Measurements from ENCODE around the gene KLC1.

KLC1 gene

GRCh38 chr14:103710771-103711377 is 81.9 kb downstream of the KLC1 start:
- TF ChIP-seq CEBPB (IDR thresholded peaks at IDR 0.05) (no peak), NFIC (IDR thresholded peaks at IDR 0.05) (no peak), FOXM1 (IDR thresholded peaks at IDR 0.05; ENCODE audit: borderline replicate concordance, low read depth) (no peak), YY1 (IDR thresholded peaks at IDR 0.05; ENCODE audit: low read depth) (no peak), TEAD4 (IDR thresholded peaks at IDR 0.05) (no peak), ZBTB7A (IDR thresholded peaks at IDR 0.05; ENCODE audit: low read depth) (no peak), RAD21 (IDR thresholded peaks at IDR 0.05; ENCODE audit: low read depth) (no peak), CREB1 (IDR thresholded peaks at IDR 0.05; ENCODE audit: low read depth) (no peak), TAF1 (IDR thresholded peaks at IDR 0.05; ENCODE audit: low read depth) (no peak), EGR1 (IDR thresholded peaks at IDR 0.05) (no peak), EP300 (IDR thresholded peaks at IDR 0.05; ENCODE audit: borderline replicate concordance) (no peak), TCF12 (IDR thresholded peaks at IDR 0.05; ENCODE audit: low read depth) (no peak)
- TF ChIP-seq, protein P1, sequence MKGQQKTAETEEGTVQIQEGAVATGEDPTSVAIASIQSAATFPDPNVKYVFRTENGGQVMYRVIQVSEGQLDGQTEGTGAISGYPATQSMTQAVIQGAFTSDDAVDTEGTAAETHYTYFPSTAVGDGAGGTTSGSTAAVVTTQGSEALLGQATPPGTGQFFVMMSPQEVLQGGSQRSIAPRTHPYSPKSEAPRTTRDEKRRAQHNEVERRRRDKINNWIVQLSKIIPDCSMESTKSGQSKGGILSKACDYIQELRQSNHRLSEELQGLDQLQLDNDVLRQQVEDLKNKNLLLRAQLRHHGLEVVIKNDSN (IDR thresholded peaks at IDR 0.05) = no peak
- TF ChIP-seq, protein P2, sequence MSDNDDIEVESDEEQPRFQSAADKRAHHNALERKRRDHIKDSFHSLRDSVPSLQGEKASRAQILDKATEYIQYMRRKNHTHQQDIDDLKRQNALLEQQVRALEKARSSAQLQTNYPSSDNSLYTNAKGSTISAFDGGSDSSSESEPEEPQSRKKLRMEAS (IDR thresholded peaks at IDR 0.05) = no peak
- TF ChIP-seq, protein P3, sequence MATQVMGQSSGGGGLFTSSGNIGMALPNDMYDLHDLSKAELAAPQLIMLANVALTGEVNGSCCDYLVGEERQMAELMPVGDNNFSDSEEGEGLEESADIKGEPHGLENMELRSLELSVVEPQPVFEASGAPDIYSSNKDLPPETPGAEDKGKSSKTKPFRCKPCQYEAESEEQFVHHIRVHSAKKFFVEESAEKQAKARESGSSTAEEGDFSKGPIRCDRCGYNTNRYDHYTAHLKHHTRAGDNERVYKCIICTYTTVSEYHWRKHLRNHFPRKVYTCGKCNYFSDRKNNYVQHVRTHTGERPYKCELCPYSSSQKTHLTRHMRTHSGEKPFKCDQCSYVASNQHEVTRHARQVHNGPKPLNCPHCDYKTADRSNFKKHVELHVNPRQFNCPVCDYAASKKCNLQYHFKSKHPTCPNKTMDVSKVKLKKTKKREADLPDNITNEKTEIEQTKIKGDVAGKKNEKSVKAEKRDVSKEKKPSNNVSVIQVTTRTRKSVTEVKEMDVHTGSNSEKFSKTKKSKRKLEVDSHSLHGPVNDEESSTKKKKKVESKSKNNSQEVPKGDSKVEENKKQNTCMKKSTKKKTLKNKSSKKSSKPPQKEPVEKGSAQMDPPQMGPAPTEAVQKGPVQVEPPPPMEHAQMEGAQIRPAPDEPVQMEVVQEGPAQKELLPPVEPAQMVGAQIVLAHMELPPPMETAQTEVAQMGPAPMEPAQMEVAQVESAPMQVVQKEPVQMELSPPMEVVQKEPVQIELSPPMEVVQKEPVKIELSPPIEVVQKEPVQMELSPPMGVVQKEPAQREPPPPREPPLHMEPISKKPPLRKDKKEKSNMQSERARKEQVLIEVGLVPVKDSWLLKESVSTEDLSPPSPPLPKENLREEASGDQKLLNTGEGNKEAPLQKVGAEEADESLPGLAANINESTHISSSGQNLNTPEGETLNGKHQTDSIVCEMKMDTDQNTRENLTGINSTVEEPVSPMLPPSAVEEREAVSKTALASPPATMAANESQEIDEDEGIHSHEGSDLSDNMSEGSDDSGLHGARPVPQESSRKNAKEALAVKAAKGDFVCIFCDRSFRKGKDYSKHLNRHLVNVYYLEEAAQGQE (IDR thresholded peaks at IDR 0.05; ENCODE audit: low read depth) = no peak

DNA sequence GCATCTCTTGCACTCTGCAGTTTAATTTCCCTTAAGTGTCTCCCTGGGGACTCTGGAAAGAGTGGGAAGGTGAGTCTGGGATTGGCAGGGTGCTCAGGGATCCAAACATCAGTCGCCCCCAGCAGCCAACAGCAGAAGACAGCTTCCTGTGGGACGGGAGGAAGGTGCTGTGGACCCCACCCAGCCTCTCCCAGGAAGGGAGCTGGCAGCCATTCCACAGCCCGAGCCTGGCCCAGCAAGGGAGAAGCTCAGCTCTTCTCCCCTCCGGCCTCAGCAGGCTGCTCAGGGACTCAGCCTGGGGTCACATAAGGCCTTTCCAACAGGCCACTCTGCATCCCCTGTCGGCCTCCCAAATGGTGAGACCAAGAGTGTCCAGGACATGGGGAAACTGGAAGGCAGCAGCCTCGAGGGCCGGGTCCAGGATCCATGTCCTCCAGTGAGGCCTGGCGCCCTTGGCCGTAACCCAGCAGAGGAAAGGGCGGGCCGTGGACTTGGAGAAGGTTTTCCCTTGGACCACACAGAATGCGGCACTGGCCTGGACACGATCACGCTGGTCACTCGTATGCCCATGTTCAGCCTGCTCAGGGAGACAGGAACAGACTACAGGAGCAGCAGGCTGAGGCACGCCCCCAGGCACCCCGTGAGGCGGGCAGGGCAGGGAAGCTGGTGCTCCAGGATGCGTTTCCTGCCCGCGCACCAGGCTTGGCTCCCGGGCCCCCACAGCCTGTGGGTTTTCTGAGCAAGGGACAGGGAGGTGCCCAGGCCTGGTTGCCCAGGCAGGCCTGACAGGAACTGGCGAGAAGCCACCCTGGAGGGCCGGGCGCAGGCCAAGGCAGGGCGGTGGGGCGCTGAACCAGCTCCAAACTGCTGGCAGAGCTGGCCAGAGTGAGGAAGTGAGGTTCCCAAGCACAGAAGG is 82.8 kb downstream of the KLC1 start:
- TF ChIP-seq, protein P3 (IDR thresholded peaks at IDR 0.05; ENCODE audit: low read depth) = no peak
- TF ChIP-seq NFIC (IDR thresholded peaks at IDR 0.05) (0 out of 2 replicates have a peak, but pooled peaks have one; percentile 24), TAF1 (IDR thresholded peaks at IDR 0.05; ENCODE audit: low read depth) (no peak), CREB1 (IDR thresholded peaks at IDR 0.05; ENCODE audit: low read depth) (no peak), CEBPB (IDR thresholded peaks at IDR 0.05) (no peak)

GRCh38 chr14:103712633-103713247 is 83.7 kb downstream of the KLC1 start:
- TF ChIP-seq EP300 (IDR thresholded peaks at IDR 0.05; ENCODE audit: borderline replicate concordance) = no peak
- no peak for TF ChIP-seq NFIC (IDR thresholded peaks at IDR 0.05)
- TF ChIP-seq CEBPB (IDR thresholded peaks at IDR 0.05) = no peak
- TF ChIP-seq TEAD4 (IDR thresholded peaks at IDR 0.05) = no peak
- TF ChIP-seq TAF1 (IDR thresholded peaks at IDR 0.05; ENCODE audit: low read depth) = no peak
- TF ChIP-seq, protein P1 (IDR thresholded peaks at IDR 0.05) = no peak

DNA sequence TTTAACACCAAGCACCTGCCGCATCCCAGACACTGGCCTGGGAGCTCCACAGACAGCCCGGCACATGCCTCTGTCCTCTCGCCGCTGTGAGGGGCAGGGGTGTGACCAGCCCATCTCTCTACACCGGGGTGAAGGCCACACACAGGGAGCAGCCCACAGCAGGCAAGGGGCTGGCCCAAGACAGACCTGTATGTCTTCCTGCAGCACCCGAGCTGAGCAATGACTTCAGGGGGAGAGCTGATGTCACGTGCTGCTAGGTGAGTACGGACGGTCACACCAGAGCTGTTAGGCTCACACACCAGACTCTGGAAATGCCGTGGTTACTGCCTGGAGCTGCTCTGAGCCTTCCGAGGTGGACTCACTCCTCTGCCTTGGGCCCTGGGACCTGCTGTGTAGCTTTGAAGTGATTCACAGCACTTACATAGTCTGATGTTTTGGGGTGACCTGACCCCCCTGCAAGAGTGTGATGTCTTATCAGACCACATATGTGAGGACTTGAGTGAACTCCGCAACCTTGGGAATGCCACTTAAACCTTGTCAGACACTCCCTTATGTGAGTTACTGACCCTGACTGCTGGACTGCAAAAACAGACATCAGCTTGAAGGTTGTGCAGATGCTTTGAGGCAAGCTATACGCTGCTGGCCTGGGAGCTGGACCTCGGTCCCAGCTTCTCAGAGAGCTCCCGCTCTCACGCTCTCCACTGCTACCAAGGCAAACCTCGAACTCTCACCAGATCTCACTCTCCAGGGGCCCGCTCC is 84.5 kb downstream of the KLC1 start:
- TF ChIP-seq FOXM1 (IDR thresholded peaks at IDR 0.05; ENCODE audit: borderline replicate concordance, low read depth) (no peak), NFIC (IDR thresholded peaks at IDR 0.05) (no peak), EP300 (IDR thresholded peaks at IDR 0.05; ENCODE audit: borderline replicate concordance) (no peak), YY1 (IDR thresholded peaks at IDR 0.05; ENCODE audit: low read depth) (no peak), RAD21 (IDR thresholded peaks at IDR 0.05; ENCODE audit: low read depth) (no peak), EGR1 (IDR thresholded peaks at IDR 0.05) (no peak), TAF1 (IDR thresholded peaks at IDR 0.05; ENCODE audit: low read depth) (no peak), CEBPB (IDR thresholded peaks at IDR 0.05) (no peak), CREB1 (IDR thresholded peaks at IDR 0.05; ENCODE audit: low read depth) (no peak), TEAD4 (IDR thresholded peaks at IDR 0.05) (no peak), TCF12 (IDR thresholded peaks at IDR 0.05; ENCODE audit: low read depth) (no peak), ZBTB7A (IDR thresholded peaks at IDR 0.05; ENCODE audit: low read depth) (no peak)
- TF ChIP-seq, protein P2 (IDR thresholded peaks at IDR 0.05) = no peak
- TF ChIP-seq, protein P3 (IDR thresholded peaks at IDR 0.05; ENCODE audit: low read depth) = no peak
- TF ChIP-seq, protein P1 (IDR thresholded peaks at IDR 0.05) = no peak
